H1 (cell line): ENCODE results near the gene FAM83G. TPM values are rescaled to one million over a fixed set of nuclear protein-coding genes. Genes with fewer than 3 reads are reported as not detected.

Experiments
- CHD7 ChIP-seq: fragments of 300-600 bp; sonication (generic); IDR thresholded peaks from 2 replicates; pipeline ENCODE4 v1.7.1; 2012; ENCODE audit warnings: low read length, moderate library complexity, mild to moderate bottlenecking, inconsistent platforms; ENCODE audit not compliant: insufficient replicate concordance
- EP300 ChIP-seq, 2 experiments: IDR thresholded peaks; 1 replicate in 1 of 2; 2 replicates in 1 of 2; pipeline ENCODE4 v1.6.1; 2011 to 2012; ENCODE audit warnings: low read depth in 2 of 2, low read length in 2 of 2, mild to moderate bottlenecking in 2 of 2, borderline replicate concordance in 1 of 2, inconsistent platforms in 1 of 2, moderate library complexity in 1 of 2
- MAFK ChIP-seq: IDR thresholded peaks from 2 replicates; pipeline ENCODE4 v1.6.1; 2012; ENCODE audit warnings: low read depth, mild to moderate bottlenecking, improper control_type of control experiment, low read length
- NRF1 ChIP-seq: IDR thresholded peaks from 2 replicates; pipeline ENCODE4 v1.6.1; 2011; ENCODE audit warnings: mild to moderate bottlenecking, low read depth, low read length, improper control_type of control experiment
- POLR2AphosphoS5 ChIP-seq: IDR thresholded peaks from 2 replicates; pipeline ENCODE4 v1.6.1; 2011; ENCODE audit warnings: low read depth, low read length
- SIN3A ChIP-seq, 2 experiments: IDR thresholded peaks in 1 of 2; conservative IDR thresholded peaks in 1 of 2; 2 replicates each; pipeline ENCODE4 v1.6.1; 2011 to 2012; ENCODE audit warnings: low read length in 2 of 2, improper control_type of control experiment in 1 of 2, low read depth in 1 of 2, mild to moderate bottlenecking in 1 of 2
- polyA plus RNA-seq, 7 experiments: library from polyadenylated mRNA; depleted of rRNA in 3 of 7; stranded (reverse) in 5 of 7; unstranded in 2 of 7; fragments of >200 nt in 5 of 7; fragments of 200-250 nt in 2 of 7; gene quantifications; 1 replicate in 5 of 7; 2 replicates in 1 of 7; 4 replicates in 1 of 7; pipeline versions ENCODE4 v1.2.1 to v1.2.3, GENCODE V29; 2011 to 2013; ENCODE audit warnings: missing spikeins in 2 of 7, mixed read lengths in 2 of 7
- total RNA-seq: library from RNA; stranded (reverse); fragmentation: NEBNext Ultra II Directional; extraction: Animal tissue kit (Norgen Biotek cat#: 25700); gene quantifications from 2 replicates; pipeline ENCODE4 v1.2.1, GENCODE V29; 2021

Gene FAM83G
- total and polyA plus RNA-seq, 2 of the 8 experiments (the other 6 are each of a cell fraction or from before 2014, with no cell fraction given), result 15.4 to 29.0 TPM

GRCh38 chr17:18955009-18955408 lies 49.6 kb downstream of the FAM83G start (continued):
- no peak for TF ChIP-seq CHD7
- TF ChIP-seq SIN3A (conservative IDR thresholded peaks at IDR 0.05 in 1 of 2, IDR thresholded peaks at IDR 0.05 in 1 of 2; ENCODE audit: low read depth in 1 of 2, low read length in 2 of 2), result no peak
- no peak for TF ChIP-seq NRF1
- TF ChIP-seq EP300 (IDR thresholded peaks at IDR 0.05; ENCODE audit: borderline replicate concordance in 1 of 2, low read depth in 2 of 2, low read length in 2 of 2), result no peak
- no peak for TF ChIP-seq MAFK
- no peak for TF ChIP-seq POLR2AphosphoS5
